ENCODE measurements around the gene MYCL. TPM values are rescaled to one million over a fixed set of nuclear protein-coding genes. Genes with fewer than 3 reads are reported as not detected.

Gene MYCL
- total and polyA plus RNA-seq, 2 of the 4 experiments (the other 2 are of a cell fraction), result 0.72 to 0.87 TPM

- Histone ChIP-seq H3K14ac (replicated peaks; ENCODE audit: low read depth, low read length) (no peak overlapping the region), H3K4me3 (ENCODE audit: insufficient read depth, low read depth, low read length) (no peak overlapping the region), H3K27ac (ENCODE audit: insufficient read depth, low read length) (no peak overlapping the region), H3K9me3 (ENCODE audit: control insufficient read depth, insufficient read depth, low read length) (no peaks in the 10 kb centered on the region), H3K9ac (ENCODE audit: low read depth, low read length) (no peak overlapping the region), H3K36me3 (ENCODE audit: control insufficient read depth, insufficient read depth, low read length) (no peaks in the 10 kb centered on the region), H3K79me1 (ENCODE audit: low read depth in 1 of 2, low read length in 2 of 2) (no peaks in the 10 kb centered on the region), H4K5ac (ENCODE audit: low read depth, low read length) (no peak overlapping the region), H2BK20ac (ENCODE audit: low read depth, low read length) (no peak overlapping the region), H2AK5ac (ENCODE audit: low read depth, low read length) (0 out of 2 replicates have a peak overlapping the region, but pooled peaks have one; percentile 8), H2AK9ac (replicated peaks; ENCODE audit: low read depth, low read length, poor library complexity) (no peak overlapping the region), H4K91ac (ENCODE audit: insufficient read depth, low read depth, low read length) (no peak overlapping the region), H3K4me1 (ENCODE audit: control insufficient read depth, insufficient read depth, low read length) (peaks cover 3% of the 10 kb centered on the region; the same call in 1 of the 2 replicates), H3K4me2 (ENCODE audit: low read depth, low read length) (no peak overlapping the region), H2BK15ac (ENCODE audit: low read depth, low read length) (no peak overlapping the region), H3K4ac (ENCODE audit: low read depth, low read length) (no peak overlapping the region), H3K23ac (ENCODE audit: low read depth, low read length) (peak overlapping the region; percentile 38; the same call in 1 of the 2 replicates), H2AFZ (replicated peaks; ENCODE audit: low read length, poor library complexity) (peak overlapping the region; percentile 43), H4K8ac (ENCODE audit: low read depth in 2 of 2, low read length in 2 of 2) (no peak overlapping the region), H3K18ac (ENCODE audit: low read depth, low read length) (no peak overlapping the region), H3K27me3 (ENCODE audit: control insufficient read depth, insufficient read depth, low read length) (peaks cover 11% of the 10 kb centered on the region; the same call in 1 of the 2 replicates), H2BK120ac (ENCODE audit: low read depth, low read length) (no peak overlapping the region), H3K9me1 (ENCODE audit: insufficient read depth, low read length) (peaks cover 4% of the 10 kb centered on the region; the same call in 1 of the 2 replicates), H2BK5ac (ENCODE audit: low read depth, low read length, poor library complexity, severe bottlenecking) (no peak overlapping the region), H3K56ac (ENCODE audit: extremely low read depth, insufficient read depth, low read length) (no peak overlapping the region), H4K20me1 (ENCODE audit: insufficient read depth, low read length) (no peaks in the 10 kb centered on the region)
- ChIA-PET POLR2A (ENCODE audit: unreplicated experiment) (no interaction called here), CTCF (no interaction called here)
- intact Hi-C loops (cut with micrococcal nuclease), result no loop called here
- WGBS, 2 experiments (ENCODE audit: extremely low coverage in 2 of 2, insufficient read length in 1 of 2), result 89% methylated on average over 3 of the region's 3 CpGs; no CpG with 5 or more reads in 1 of the 2 experiments
- no peak for DNase-seq
- TF ChIP-seq MAZ (IDR thresholded peaks at IDR 0.05; ENCODE audit: borderline replicate concordance, low read depth, low read length) (no peak), USF2 (IDR thresholded peaks at IDR 0.05; ENCODE audit: low read depth, low read length) (no peak), BHLHE40 (IDR thresholded peaks at IDR 0.05; ENCODE audit: low read depth, low read length) (no peak), RCOR1 (IDR thresholded peaks at IDR 0.05; ENCODE audit: insufficient replicate concordance, low read length) (no peak), ELK1 (IDR thresholded peaks at IDR 0.05; ENCODE audit: borderline replicate concordance, low read depth, low read length) (no peak), CTCF (conservative IDR thresholded peaks at IDR 0.05; ENCODE audit: low read depth, low read length) (no peak), MXI1 (IDR thresholded peaks at IDR 0.05; ENCODE audit: borderline replicate concordance, low read depth, low read length) (no peak), POLR2A (IDR thresholded peaks at IDR 0.05; ENCODE audit: low read depth, low read length) (no peak)
- BruUV-seq (replicated peaks), result no TSS peak
- ATAC-seq (ENCODE audit: low read depth), result no peak
- dilution Hi-C loops (cut with HindIII; ENCODE audit: low sequenced_read_pairs, unreplicated experiment), result no loop called here
- in situ Hi-C loops (cut with MboI; ENCODE audit: low sequenced_read_pairs), result no loop called here
Observed at GRCh38 chr1:39927538-39927937, 25.8 kb upstream of the MYCL start.

Data from IMR-90 (cell line).